NCI-H1092 treated with DMSO at 0.1 percent for 48 hours (cell line): Measurements from ENCODE around the gene ATP9A.

ENCODE experiments used
- DNase-seq: peaks from one replicate; lab custom pipeline; 2025; lab: John Stamatoyannopoulos, UW

Gene ATP9A

DNA sequence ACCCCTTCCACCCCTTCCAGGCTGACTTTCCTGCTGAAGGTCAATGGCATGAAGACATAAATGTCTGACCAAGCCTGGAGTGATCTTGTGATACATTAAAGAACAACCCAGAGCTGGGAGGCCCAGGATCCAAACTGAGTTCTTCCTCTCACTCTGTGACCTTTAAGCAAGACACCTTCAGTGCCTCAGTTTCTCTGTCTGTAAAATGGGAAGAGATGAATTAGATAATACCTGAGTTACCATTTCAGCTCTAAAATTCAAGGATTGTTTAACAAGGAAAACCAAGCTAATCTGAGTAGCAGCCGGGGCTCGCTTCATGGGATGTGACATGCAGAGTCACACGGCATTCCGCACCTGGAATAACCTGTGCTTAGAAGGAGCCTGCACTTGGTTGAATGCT lies 218.7 kb downstream of the ATP9A start:
- no peak for DNase-seq

DNA sequence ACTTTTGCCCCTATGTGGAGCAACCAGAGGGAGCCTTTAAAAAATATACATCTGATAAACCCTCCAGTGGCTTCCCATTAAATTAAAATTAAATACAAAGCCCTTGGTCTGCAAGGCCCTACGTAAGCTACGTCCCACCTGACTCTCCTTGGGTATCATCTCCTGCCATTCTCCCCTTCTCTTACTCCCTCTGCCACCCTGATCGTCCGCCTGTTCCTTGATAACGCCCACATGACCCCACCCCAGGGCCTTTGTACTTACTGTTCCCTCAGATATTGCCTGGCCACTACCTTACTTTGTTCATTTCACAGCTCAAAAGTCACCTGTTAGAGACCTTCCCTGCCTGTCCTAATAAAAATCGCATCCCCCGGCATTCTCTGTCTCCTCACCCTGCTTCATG lies 220.2 kb downstream of the ATP9A start:
- no peak for DNase-seq
